ENCODE measurements around the gene FERMT1.

GRCh38 chr20:6079016-6079415 lies 43.8 kb downstream of the FERMT1 start:
- TF ChIP-seq CTCF (IDR thresholded peaks at IDR 0.05) (no peak), EZH2 (IDR thresholded peaks at IDR 0.05; ENCODE audit: borderline replicate concordance, insufficient read depth, low read depth, low read length, poor library complexity, severe bottlenecking) (no peak)

Measured in B cell (primary cell).